ENCODE measurements around the gene HBG1.

DNA sequence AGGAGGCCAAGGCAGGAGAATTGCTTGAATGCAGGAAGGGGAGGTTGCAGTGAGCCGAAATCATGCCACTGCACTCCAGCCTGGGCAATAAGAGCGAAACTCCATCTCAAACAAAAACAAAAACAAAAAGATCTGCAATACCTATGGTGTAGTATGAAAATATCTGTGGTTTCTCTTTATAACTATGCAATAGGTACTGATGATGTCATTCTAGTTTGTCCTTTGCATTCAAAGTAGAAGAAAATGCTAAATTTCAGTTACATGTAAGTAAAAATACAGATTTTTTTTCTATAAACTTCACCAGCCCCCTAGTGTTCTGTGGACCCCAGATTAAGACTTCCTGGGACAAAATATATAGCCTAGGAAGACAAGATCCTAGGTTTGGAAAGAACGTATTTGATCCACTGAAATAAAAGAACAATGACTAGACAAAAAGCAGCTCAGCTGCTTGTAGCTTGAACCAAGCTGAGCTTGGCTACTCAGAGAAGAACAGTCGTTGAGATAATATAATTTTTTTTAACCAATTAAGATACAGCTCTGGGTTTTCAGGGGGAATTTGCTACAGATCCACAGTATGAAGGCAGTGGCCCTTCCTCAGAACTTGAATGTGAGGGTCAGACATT lies 22.8 kb upstream of the HBG1 start:
- TF ChIP-seq, protein P1, sequence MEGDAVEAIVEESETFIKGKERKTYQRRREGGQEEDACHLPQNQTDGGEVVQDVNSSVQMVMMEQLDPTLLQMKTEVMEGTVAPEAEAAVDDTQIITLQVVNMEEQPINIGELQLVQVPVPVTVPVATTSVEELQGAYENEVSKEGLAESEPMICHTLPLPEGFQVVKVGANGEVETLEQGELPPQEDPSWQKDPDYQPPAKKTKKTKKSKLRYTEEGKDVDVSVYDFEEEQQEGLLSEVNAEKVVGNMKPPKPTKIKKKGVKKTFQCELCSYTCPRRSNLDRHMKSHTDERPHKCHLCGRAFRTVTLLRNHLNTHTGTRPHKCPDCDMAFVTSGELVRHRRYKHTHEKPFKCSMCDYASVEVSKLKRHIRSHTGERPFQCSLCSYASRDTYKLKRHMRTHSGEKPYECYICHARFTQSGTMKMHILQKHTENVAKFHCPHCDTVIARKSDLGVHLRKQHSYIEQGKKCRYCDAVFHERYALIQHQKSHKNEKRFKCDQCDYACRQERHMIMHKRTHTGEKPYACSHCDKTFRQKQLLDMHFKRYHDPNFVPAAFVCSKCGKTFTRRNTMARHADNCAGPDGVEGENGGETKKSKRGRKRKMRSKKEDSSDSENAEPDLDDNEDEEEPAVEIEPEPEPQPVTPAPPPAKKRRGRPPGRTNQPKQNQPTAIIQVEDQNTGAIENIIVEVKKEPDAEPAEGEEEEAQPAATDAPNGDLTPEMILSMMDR (IDR thresholded peaks at IDR 0.05), result no peak
- TF ChIP-seq EZH2 (IDR thresholded peaks at IDR 0.05; ENCODE audit: borderline replicate concordance, insufficient read depth, low read depth, low read length, poor library complexity, severe bottlenecking), result no peak
